Natural killer cell (primary cell): Measurements from ENCODE around the gene OLA1. TPM values are rescaled to one million over a fixed set of nuclear protein-coding genes. Genes with fewer than 3 reads are reported as not detected.

ENCODE experiments used
- ATAC-seq, 3 donors: fragments of 150-1000 bp in 2 of 3; fragments of 200-7000 bp in 1 of 3; cut with Tn5 transposase; 1 replicate in 1 of 3; 2 replicates in 2 of 3; pipeline ENCODE4 v1.10.0; 2021; ENCODE audit warnings: mild to moderate bottlenecking in 2 of 3, moderate library complexity in 2 of 3
- DNase-seq, 2 donors: peaks; one replicate each; pipeline versions ENCODE4 v3.0.0 to v3.0.0-alpha.2; 2013 to 2021; ENCODE audit warnings: mixed read lengths in 1 of 2
- H3K27ac ChIP-seq: one replicate; pipeline ENCODE4 v1.5.1; 2013; ENCODE audit warnings: mild to moderate bottlenecking, low read length
- H3K27me3 ChIP-seq: one replicate; pipeline ENCODE4 v1.6.1; 2013; ENCODE audit warnings: low read length; ENCODE audit not compliant: control insufficient read depth, insufficient read depth
- H3K36me3 ChIP-seq: one replicate; pipeline ENCODE4 v1.6.1; 2013; ENCODE audit warnings: low read length; ENCODE audit not compliant: control insufficient read depth, insufficient read depth
- H3K4me1 ChIP-seq: one replicate; pipeline ENCODE4 v1.6.1; 2013; ENCODE audit warnings: low read length; ENCODE audit not compliant: control insufficient read depth, insufficient read depth
- H3K4me3 ChIP-seq: one replicate; pipeline ENCODE4 v1.5.1; 2013; ENCODE audit warnings: low read length
- H3K9me3 ChIP-seq: one replicate; pipeline ENCODE4 v1.6.1; 2013; ENCODE audit warnings: low read length; ENCODE audit not compliant: control insufficient read depth, insufficient read depth
- H3K27ac Mint-ChIP-seq, 2 donors: one replicate each; pipeline ENCODE4 v1.8.0; 2022; ENCODE audit warnings: mild to moderate bottlenecking in 2 of 2, mixed read lengths in 2 of 2, moderate library complexity in 1 of 2
- H3K27me3 Mint-ChIP-seq, 2 donors: one replicate each; pipeline ENCODE4 v1.8.0; 2022; ENCODE audit warnings: low read depth in 2 of 2, mixed read lengths in 2 of 2
- H3K36me3 Mint-ChIP-seq: one replicate; pipeline ENCODE4 v1.8.0; 2022; ENCODE audit warnings: mixed read lengths
- H3K4me1 Mint-ChIP-seq, 2 donors: one replicate each; pipeline ENCODE4 v1.8.0; 2022; ENCODE audit warnings: mixed read lengths in 2 of 2
- H3K4me3 Mint-ChIP-seq: one replicate; pipeline ENCODE4 v1.8.0; 2022; ENCODE audit warnings: mild to moderate bottlenecking, moderate library complexity, mixed read lengths
- H3K9me3 Mint-ChIP-seq, 2 donors: one replicate each; pipeline ENCODE4 v1.8.0; 2022; ENCODE audit warnings: mixed read lengths in 2 of 2
- CTCF ChIP-seq: fragments of 200-600 bp; IDR thresholded peaks from one replicate; pipeline ENCODE4 v1.8.0; 2022; ENCODE audit warnings: antibody characterized with exemption
- WGBS: methylation state at CpG from one replicate; pipeline ENCODE4 v1.1.7; 2013; ENCODE audit warnings: missing lambda C conversion rate; ENCODE audit not compliant: insufficient coverage; 5-methylcytosine and 5-hydroxymethylcytosine counted together
- intact Hi-C: fragments of 100-400 bp; cut with micrococcal nuclease; formaldehyde crosslinking; loops from one replicate; pipeline ENCODE4 v1.14.2; 2022
- total RNA-seq, 4 donors: library from RNA; stranded (reverse); fragments of 120-200 nt in 1 of 4; gene quantifications; one replicate each; pipeline versions ENCODE4 v1.2.3 to v1.2.4, GENCODE V29; 2013 to 2022

OLA1 gene
- total RNA-seq, 3 donors from 2014 or later (not counting 1 experiment from before 2014, with no cell fraction given): 42.3 to 45.9 (median 43.9) TPM

- peaks cover 14% of the 10 kb centered on the region for H3K4me1 ChIP-seq
- Mint-ChIP-seq H3K27ac (peak overlapping the region in 1 of 2 donors; percentile 92), H3K9me3 (no peaks in the 10 kb centered on the region), H3K4me3 (no peak overlapping the region), H3K4me1 (peaks cover 9 to 13% of the 10 kb centered on the region in 2 donors), H3K27me3 (peaks cover 11 to 18% of the 10 kb centered on the region in 2 donors), H3K36me3 (no peaks in the 10 kb centered on the region)
- no peak for TF ChIP-seq CTCF
- H3K36me3 ChIP-seq: no peaks in the 10 kb centered on the region
- DNase-seq (no peak), ATAC-seq (no peak)
- H3K4me3 ChIP-seq: no peak overlapping the region
- H3K27ac ChIP-seq: no peak overlapping the region
- no peaks in the 10 kb centered on the region for H3K9me3 ChIP-seq
- H3K27me3 ChIP-seq: no peaks in the 10 kb centered on the region
- intact Hi-C loops: no loop called here
Measured at GRCh38 chr2:174036825-174037224, 211.5 kb downstream of the OLA1 start.

- 80% methylated on average over 12 of the region's 12 CpGs for WGBS
- TF ChIP-seq CTCF: no peak
- no peak overlapping the region for H3K4me3 ChIP-seq
- Mint-ChIP-seq H3K27me3 (peaks cover 11 to 18% of the 10 kb centered on the region in 2 donors), H3K9me3 (no peaks in the 10 kb centered on the region), H3K27ac (peak overlapping the region in 1 of 2 donors; percentile 92), H3K4me3 (no peak overlapping the region), H3K36me3 (no peaks in the 10 kb centered on the region), H3K4me1 (peaks cover 9 to 14% of the 10 kb centered on the region in 2 donors)
- peak overlapping the region; percentile 11 for H3K27ac ChIP-seq
- ATAC-seq (no peak), DNase-seq (no peak)
- H3K27me3 ChIP-seq: no peaks in the 10 kb centered on the region
- H3K4me1 ChIP-seq: peaks cover 21% of the 10 kb centered on the region
- no peaks in the 10 kb centered on the region for H3K9me3 ChIP-seq
- intact Hi-C loops: no loop called here
- no peaks in the 10 kb centered on the region for H3K36me3 ChIP-seq
Measured at GRCh38 chr2:174035981-174036742, 212.2 kb downstream of the OLA1 start.

GRCh38 chr2:174035117-174035635 lies 213.2 kb downstream of the OLA1 start:
- H3K4me3 Mint-ChIP-seq: no peak overlapping the region
- WGBS: 84% methylated on average over 2 of the region's 3 CpGs
- ATAC-seq (no peak), DNase-seq (no peak)
- Histone ChIP-seq H3K9me3 (no peaks in the 10 kb centered on the region), H3K27me3 (no peaks in the 10 kb centered on the region), H3K4me1 (peaks cover 23% of the 10 kb centered on the region), H3K27ac (no peak overlapping the region), H3K4me3 (no peak overlapping the region), H3K36me3 (no peaks in the 10 kb centered on the region)
- intact Hi-C loops: no loop called here
- no peak for TF ChIP-seq CTCF
- no peaks in the 10 kb centered on the region for H3K36me3 Mint-ChIP-seq
- H3K27me3 Mint-ChIP-seq: peaks cover 11 to 18% of the 10 kb centered on the region in 2 donors
- no peak overlapping the region for H3K27ac Mint-ChIP-seq
- H3K9me3 Mint-ChIP-seq: no peaks in the 10 kb centered on the region
- peaks cover 9 to 12% of the 10 kb centered on the region in 2 donors for H3K4me1 Mint-ChIP-seq
